ENCODE data around the gene CRAT.

- TF ChIP-seq CTCF (IDR thresholded peaks at IDR 0.05) (no peak), POLR2A (IDR thresholded peaks at IDR 0.05) (no peak), EP300 (IDR thresholded peaks at IDR 0.05) (no peak), POLR2AphosphoS5 (IDR thresholded peaks at IDR 0.05) (no peak)
These were observed 38.0 kb upstream of the CRAT start for GRCh38 chr9:129148463-129149204.

Measured in stomach (tissue), 4 donors.